GM12892 (cell line): ENCODE results near the gene OVAAL. TPM values are rescaled to one million over a fixed set of nuclear protein-coding genes. Genes with fewer than 3 reads are reported as not detected.

Experiments used
- DNase-seq: peaks from one replicate; pipeline ENCODE4 v3.0.0; 2011; ENCODE audit not compliant: insufficient read length
- FAIRE-seq: peaks from 2 replicates; lab custom pipeline; 2011; peaks lifted over from hg19 to GRCh38; lab: Jason Lieb, UNC
- POLR2A ChIP-seq: IDR thresholded peaks from 2 replicates; pipeline ENCODE4 v1.6.1; 2011; ENCODE audit warnings: low read depth, low read length, control low read depth
- POLR2AphosphoS5 ChIP-seq: IDR thresholded peaks from 2 replicates; pipeline ENCODE4 v1.6.1; 2011; ENCODE audit warnings: low read depth, low read length, control low read depth
- TAF1 ChIP-seq: IDR thresholded peaks from 2 replicates; pipeline ENCODE4 v1.6.1; 2011; ENCODE audit warnings: low read depth, mild to moderate bottlenecking, control low read depth, low read length, borderline replicate concordance
- polyA plus RNA-seq: library from polyadenylated mRNA; unstranded; fragments of >200 nt; gene quantifications from one replicate; pipeline ENCODE4 v1.2.1, GENCODE V29; 2012; ENCODE audit warnings: missing spikeins, inconsistent platforms; ENCODE audit not compliant: missing spikeins

Gene OVAAL
- polyA plus RNA-seq: not detected

DNA sequence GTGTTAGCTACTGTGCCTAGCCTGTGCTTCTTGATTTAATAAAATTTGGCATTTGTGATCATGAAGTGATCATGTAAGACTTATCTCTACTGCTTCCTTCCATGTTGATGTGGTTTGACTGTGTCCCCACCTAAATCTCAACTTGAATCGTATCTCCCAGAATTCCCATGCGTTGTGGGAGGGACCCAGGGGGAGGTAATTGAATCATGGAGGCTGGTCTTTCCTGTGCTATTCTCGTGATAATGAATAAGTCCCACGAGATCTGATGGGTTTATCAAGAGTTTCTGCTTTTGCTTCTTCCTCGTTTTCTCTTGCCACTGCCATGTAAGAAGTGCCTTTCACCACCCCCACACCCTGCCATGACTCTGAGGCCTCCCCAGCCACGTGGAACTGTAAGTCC lies at the start of gene OVAAL:
OVAAL (plus strand) TSS at position 301 of the 400 bp plus-strand sequence.
- no peak for FAIRE-seq

DNA sequence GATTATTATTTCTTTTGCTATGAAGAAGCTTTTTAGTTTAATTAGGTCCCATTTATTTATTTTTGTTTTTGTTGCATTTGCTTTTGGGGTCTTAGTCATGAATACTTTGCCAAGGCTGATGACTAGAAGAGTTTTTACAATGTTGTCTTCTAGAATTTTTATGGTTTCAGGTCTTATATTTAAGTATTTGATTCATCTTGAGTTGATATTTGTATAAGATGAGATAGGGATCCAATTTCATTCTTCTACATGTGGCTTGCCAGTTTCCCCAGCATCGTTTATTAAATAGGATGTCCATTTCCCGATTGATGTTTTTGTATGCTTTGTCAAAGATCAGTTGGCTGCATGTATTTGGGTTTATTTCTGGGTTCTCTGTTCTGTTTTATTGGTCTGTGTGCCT lies 47.9 kb upstream of the OVAAL start:
- DNase-seq: no peak
- FAIRE-seq: no peak
- TF ChIP-seq TAF1 (no peak), POLR2A (no peak), POLR2AphosphoS5 (no peak)

More for the DNA sequence above, at the start of gene OVAAL:
- TF ChIP-seq POLR2A: no peak
- no peak for TF ChIP-seq POLR2AphosphoS5
- TF ChIP-seq TAF1: no peak
- DNase-seq: no peak

GRCh38 chr1:180513531-180513930 lies 45.2 kb upstream of the OVAAL start:
- FAIRE-seq (no peak), DNase-seq (no peak)
- TF ChIP-seq TAF1 (no peak), POLR2A (no peak), POLR2AphosphoS5 (no peak)

DNA sequence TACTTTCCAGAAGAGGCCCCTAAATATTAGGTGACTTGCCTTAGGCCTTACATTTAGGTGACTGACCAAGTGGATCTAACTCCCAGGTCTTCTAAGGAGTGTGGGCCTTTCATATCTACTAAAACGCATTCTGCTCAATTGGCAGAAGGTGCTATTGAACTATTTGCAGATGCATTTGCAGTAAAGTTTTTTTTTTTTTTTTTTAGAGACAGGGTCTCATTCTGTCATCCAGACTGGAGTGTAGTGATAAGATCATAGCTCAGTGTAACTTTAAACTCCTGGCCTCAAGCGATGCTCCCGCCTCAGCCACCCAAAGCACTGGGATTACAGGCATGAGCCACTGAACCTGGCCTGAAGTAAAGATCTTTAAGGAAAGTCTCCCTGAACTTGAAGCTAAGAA lies 43.4 kb upstream of the OVAAL start:
- DNase-seq: no peak
- no peak for TF ChIP-seq POLR2AphosphoS5
- no peak for TF ChIP-seq TAF1
- TF ChIP-seq POLR2A: no peak
- no peak for FAIRE-seq

DNA sequence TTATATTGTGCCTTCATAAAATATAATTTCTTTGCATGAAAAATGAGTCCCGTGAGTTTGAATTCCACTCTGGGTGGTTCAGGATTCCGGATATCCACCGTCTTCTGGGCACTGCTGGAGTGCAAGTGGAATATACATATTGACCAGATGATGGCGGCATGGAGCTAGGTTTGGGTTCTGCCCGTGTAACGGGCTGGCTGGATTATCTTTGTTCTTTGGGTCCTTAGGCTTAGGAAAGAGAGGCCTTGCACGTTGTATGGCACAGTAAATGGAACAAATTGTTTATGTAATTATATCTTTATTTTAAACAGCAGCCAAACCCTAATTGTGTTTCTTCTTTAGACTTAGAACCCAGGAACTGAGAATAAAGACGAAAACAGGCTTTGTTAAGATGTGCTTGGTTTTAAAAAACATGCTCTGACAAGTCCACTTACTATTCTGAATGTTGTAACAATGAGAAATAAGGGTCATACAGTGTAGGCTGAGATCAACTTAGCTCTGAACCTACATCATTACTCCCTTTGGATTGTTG lies 42.8 kb upstream of the OVAAL start:
- peak; percentile 92 for FAIRE-seq

DNA sequence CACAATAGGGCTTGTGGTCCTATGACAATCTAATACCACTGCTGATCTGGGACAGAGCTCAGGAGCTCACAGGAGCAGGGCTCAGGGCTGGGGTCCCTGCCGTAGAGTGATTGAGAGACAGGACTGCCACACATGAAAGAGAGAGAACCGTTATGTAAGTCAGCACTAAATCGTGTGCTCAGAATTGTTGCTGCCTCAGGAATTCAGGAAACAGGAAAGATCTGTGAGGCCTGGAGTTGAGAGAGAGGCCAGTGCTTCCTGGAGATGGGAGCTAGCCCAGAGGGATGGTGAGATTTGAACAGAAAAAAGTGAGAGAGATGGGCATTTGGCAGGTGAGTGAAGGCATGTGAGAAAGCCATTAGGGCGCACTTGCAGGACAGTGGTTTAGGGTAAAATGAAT lies 38.9 kb upstream of the OVAAL start:
- TF ChIP-seq TAF1: no peak
- no peak for TF ChIP-seq POLR2AphosphoS5
- no peak for TF ChIP-seq POLR2A
- DNase-seq (no peak), FAIRE-seq (no peak)

More for the DNA sequence above, 42.8 kb upstream of the OVAAL start:
- TF ChIP-seq POLR2AphosphoS5: no peak
- no peak for TF ChIP-seq TAF1
- TF ChIP-seq POLR2A: no peak
- DNase-seq: peak; percentile 41

DNA sequence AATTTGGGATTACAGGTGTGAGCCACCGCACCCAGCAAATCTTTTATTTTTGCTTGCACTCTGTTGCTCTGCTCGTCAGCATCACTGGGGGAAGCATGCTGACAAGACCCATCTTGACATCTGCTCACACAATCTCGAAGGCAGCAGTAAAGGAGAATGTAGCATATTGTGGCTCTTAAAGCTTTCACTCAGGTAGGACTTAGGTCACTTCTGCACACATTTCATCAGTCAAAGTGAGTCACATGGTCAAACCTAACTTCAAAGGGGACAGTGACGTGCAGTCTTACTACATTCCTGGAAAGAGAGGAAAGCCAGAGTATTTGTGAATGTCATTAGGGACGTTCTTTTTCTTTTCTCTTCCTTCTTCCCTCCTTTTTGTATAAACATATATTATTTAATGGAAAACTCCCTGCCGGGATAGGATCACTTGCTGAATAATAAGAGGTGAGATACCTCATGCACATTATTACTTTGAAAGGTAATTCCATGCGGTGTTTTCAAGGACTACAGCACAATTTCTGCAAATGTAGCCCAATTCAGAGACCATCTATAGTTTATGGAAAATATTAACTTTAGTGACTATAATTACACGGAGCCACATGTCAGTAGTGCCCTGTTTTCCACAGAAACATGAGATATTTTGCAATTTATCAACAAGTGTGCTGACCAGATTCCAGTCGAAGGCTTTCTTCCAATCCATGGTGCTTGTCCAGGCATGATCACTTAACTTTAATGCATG lies 37.1 kb upstream of the OVAAL start:
- no peak for DNase-seq
- FAIRE-seq: no peak
- TF ChIP-seq POLR2AphosphoS5 (no peak), TAF1 (no peak), POLR2A (no peak)

DNA sequence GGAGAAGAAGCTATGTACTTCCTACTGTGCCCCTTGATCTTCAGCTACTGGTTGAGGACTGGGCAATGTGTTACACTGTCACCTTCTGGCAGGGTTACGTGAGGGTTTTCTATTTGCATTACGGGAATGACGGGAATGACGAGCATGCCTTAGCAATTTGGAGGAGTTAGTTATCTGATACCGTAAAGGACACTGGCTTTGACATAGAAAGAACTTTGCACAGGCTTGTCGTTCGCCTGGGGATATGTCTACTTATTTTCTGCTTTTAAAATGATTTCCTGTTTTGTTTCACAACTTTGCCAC lies 36.6 kb upstream of the OVAAL start:
- TF ChIP-seq POLR2AphosphoS5 (no peak), POLR2A (no peak), TAF1 (no peak)
- FAIRE-seq (no peak), DNase-seq (no peak)

DNA sequence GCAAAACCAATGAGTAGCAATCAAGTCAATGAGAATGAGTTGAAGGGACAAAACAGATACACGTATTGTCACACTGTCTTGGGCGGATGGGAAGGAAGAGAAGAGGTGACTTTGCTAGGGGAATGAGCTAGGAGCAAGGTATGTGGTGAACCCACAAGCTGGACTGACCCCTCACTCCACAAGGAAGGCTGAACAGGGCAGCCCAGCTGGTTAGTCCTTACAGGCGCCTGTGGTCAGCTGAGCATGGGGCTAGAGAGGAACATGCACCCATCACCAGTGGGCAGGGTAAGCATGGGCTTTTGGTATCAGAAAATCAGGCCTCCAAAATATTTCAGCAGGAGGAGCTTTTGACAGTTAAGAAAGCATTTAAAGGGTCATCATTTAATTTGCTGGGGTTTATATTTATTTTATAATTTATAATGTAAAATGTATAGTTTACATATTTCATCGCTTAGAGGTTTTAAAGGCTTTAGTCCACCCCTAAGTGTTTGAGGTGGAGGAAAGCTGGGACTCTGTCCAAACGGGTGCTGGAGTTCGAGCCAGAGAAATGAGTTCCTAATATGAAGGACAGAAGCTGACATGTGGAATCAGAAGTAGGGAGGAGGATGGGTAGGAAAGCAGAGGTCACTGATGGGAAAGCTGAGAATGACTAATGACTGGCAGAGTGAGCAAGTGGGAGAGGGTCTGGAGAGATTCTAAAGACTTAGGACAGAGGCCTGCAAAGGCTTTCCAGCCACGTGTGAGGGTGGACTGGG lies 34.4 kb upstream of the OVAAL start:
- FAIRE-seq (no peak), DNase-seq (no peak)
- TF ChIP-seq POLR2AphosphoS5 (no peak), POLR2A (no peak), TAF1 (no peak)

DNA sequence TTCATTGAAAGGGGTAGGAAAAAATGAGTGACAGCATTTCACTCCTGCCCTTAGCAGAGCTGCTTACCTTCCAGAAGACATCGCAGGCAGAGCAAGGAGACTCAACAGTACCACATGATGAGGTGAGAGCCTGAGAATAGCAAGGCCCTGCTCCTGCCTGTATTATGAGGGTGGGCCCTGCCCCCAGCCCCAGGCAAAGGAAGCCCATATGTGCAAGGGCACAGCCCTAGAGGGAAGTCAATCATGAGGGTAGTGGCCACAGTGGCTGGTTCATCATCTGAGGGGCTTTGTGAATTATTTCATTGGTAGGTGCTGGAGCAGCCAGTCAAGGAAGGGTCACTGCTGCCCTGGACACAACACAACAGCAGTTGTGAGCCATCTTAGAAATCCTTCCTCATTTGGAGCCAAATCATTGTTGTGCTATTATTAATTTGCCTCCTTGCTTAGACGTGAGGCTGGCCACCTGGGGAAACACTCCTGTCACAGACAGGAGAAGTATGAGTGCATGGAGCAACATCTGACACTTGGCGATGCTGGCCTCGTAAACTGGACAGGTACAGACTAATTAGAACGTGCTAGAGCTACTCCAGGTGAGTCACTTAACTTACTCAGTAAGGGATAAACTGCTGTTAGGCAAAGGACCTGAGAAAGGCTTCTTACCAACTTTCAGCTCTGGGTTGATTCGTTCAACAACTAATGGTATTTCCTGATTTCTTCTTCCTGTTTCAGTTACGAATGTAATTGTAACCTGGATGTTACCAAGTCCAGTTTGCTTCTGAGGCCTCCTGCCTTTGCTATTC lies 33.6 kb upstream of the OVAAL start:
- DNase-seq (no peak), FAIRE-seq (no peak)
- TF ChIP-seq TAF1 (no peak), POLR2AphosphoS5 (no peak), POLR2A (no peak)

DNA sequence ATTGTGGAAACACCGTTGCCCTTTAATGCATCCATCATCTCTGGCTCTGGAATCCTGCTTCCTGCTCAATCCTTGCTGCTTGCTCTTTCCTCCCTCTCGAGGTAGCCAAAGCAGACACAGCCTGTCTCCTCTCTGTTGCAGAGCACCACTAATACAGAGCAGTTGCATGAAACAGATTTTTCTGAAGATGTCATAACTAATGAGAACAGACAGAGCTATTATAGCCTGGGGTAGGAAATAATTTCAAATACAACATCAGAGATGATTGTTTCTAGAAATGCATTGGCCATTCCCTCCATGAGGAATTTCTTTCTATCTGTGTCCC lies 33.1 kb upstream of the OVAAL start:
- no peak for DNase-seq
- no peak for TF ChIP-seq TAF1
- TF ChIP-seq POLR2AphosphoS5: no peak
- TF ChIP-seq POLR2A: no peak
- FAIRE-seq: no peak

DNA sequence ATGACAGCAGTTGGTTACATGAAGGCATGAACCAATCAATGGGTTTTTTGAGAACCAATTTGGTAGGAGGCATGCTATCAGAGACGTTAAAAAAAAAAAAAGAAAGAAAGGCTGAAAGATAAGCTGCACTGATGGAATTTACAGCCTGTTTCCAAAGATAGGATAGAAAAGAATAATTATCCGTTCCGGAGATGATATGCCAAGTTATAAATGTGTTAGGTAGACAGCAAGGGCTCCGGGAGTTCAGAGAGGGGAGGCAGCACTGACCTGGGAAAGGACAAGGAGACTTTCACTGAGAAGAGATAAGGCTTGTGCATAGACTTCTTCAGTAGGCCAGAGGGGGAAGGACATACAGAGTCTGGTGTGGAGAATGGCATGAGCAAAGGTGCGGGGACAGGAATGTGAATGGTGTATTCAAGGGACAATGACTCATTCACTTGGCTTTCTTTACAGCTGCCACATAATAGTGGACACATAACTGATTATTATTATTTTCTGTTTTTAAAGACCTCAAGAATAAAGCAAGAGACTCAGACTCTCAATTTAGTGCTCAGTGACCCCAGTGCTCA lies 31.6 kb upstream of the OVAAL start:
- TF ChIP-seq POLR2AphosphoS5: no peak
- TF ChIP-seq POLR2A: no peak
- no peak for TF ChIP-seq TAF1
- no peak for DNase-seq
- FAIRE-seq: no peak
